ENCODE data around the gene IRX4. TPM values are rescaled to one million over a fixed set of nuclear protein-coding genes. Genes with fewer than 3 reads are reported as not detected.

Gene IRX4
- total RNA-seq, 1 experiment from 2014 or later: 44.7 TPM

Other genes with a start within 250 kb of the IRX4 start
- gene MRPL36, start 83.1 kb downstream of the IRX4 start, total RNA-seq (2022): 90.5 and 101 TPM in 2 replicates
- 44.1 and 65.6 TPM in 2 replicates for gene NDUFS6, start 81.5 kb downstream of the IRX4 start, total RNA-seq (2022)

Measured in MCF 10A (cell line).